IMR-90 (cell line): ENCODE data around the gene PLGRKT. TPM values are rescaled to one million over a fixed set of nuclear protein-coding genes. Genes with fewer than 3 reads are reported as not detected.
"Not testable (repeated sequence)": the region's sequence is repeated elsewhere in the genome, so short reads cannot be mapped to it uniquely, and the experiment has no call there.

Experiments
- ATAC-seq: fragments of 200-7000 bp; cut with Tn5 transposase; 2 replicates; pipeline ENCODE4 v1.9.1; 2020; ENCODE audit warnings: low read depth, mild to moderate bottlenecking, moderate library complexity
- BruUV-seq: library from RNA; stranded (reverse); fragments of 400-500 nt; replicated peaks from 2 replicates; lab custom pipeline; 2021; lab: Mats Ljungman, UMichigan
- CTCF ChIA-PET: fragments of 300-600 bp; formaldehyde crosslinking; extraction: SDS; loops from one replicate; lab custom pipeline; 2021; ENCODE audit warnings: antibody characterized with exemption; lab: Yijun Ruan, JAX
- POLR2A ChIA-PET: fragments of 300-600 bp; sonication (Branson Sonifier 250); formaldehyde crosslinking; loops from one replicate; lab custom pipeline; 2022; ENCODE audit warnings: antibody characterized with exemption; ENCODE audit not compliant: unreplicated experiment; lab: Charles Lee
- DNase-seq: peaks from one replicate; pipeline ENCODE4 v3.0.0; 2013
- H2AFZ ChIP-seq: replicated peaks from 2 replicates; pipeline ENCODE3; 2013; ENCODE audit warnings: low read length, mild to moderate bottlenecking; ENCODE audit not compliant: poor library complexity
- H2AK5ac ChIP-seq: 2 replicates; pipeline ENCODE4 v1.6.1; 2013; ENCODE audit warnings: low read depth, low read length, inconsistent platforms
- H2AK9ac ChIP-seq: replicated peaks from 2 replicates; pipeline ENCODE3; 2013; ENCODE audit warnings: mild to moderate bottlenecking, low read depth, low read length, moderate library complexity; ENCODE audit not compliant: poor library complexity
- H2BK120ac ChIP-seq: 2 replicates; pipeline ENCODE4 v1.6.1; 2013; ENCODE audit warnings: low read depth, low read length, inconsistent platforms
- H2BK15ac ChIP-seq: 3 replicates; pipeline ENCODE4 v1.6.1; 2013; ENCODE audit warnings: low read depth, low read length, inconsistent platforms
- H2BK20ac ChIP-seq: 2 replicates; pipeline ENCODE4 v1.6.1; 2013; ENCODE audit warnings: low read depth, mild to moderate bottlenecking, inconsistent platforms, low read length, moderate library complexity
- H2BK5ac ChIP-seq: 2 replicates; pipeline ENCODE4 v1.6.1; 2013; ENCODE audit warnings: mild to moderate bottlenecking, low read depth, low read length, inconsistent platforms; ENCODE audit not compliant: poor library complexity, severe bottlenecking
- H3K14ac ChIP-seq: replicated peaks from 2 replicates; pipeline ENCODE4 v1.6.1; 2013; ENCODE audit warnings: low read depth, low read length, inconsistent platforms
- H3K18ac ChIP-seq: 2 replicates; pipeline ENCODE4 v1.6.1; 2013; ENCODE audit warnings: low read depth, low read length, control low read depth
- H3K23ac ChIP-seq: 2 replicates; pipeline ENCODE4 v1.6.1; 2013; ENCODE audit warnings: low read depth, low read length, inconsistent platforms
- H3K27ac ChIP-seq: 2 replicates; pipeline ENCODE4 v1.5.1; 2013; ENCODE audit warnings: mild to moderate bottlenecking, control low read depth, low read length; ENCODE audit not compliant: insufficient read depth
- H3K27me3 ChIP-seq: 2 replicates; pipeline ENCODE4 v1.6.1; 2013; ENCODE audit warnings: low read length; ENCODE audit not compliant: control insufficient read depth, insufficient read depth
- H3K36me3 ChIP-seq: 2 replicates; pipeline ENCODE4 v1.6.1; 2013; ENCODE audit warnings: low read length, mixed read lengths; ENCODE audit not compliant: control insufficient read depth, insufficient read depth
- H3K4ac ChIP-seq: 2 replicates; pipeline ENCODE4 v1.6.1; 2013; ENCODE audit warnings: low read depth, low read length, inconsistent platforms
- H3K4me1 ChIP-seq: 2 replicates; pipeline ENCODE4 v1.6.1; 2013; ENCODE audit warnings: low read length, mixed read lengths; ENCODE audit not compliant: control insufficient read depth, insufficient read depth
- H3K4me2 ChIP-seq: 2 replicates; pipeline ENCODE4 v1.6.1; 2013; ENCODE audit warnings: low read depth, mild to moderate bottlenecking, control low read depth, low read length, moderate library complexity
- H3K4me3 ChIP-seq: 2 replicates; pipeline ENCODE4 v1.5.1; 2013; ENCODE audit warnings: low read depth, mild to moderate bottlenecking, control low read depth, low read length, moderate library complexity; ENCODE audit not compliant: insufficient read depth
- H3K56ac ChIP-seq: 2 replicates; pipeline ENCODE4 v1.6.1; 2013; ENCODE audit warnings: low read length, inconsistent platforms; ENCODE audit not compliant: insufficient read depth; ENCODE audit errors: extremely low read depth
- H3K79me1 ChIP-seq, 2 experiments: 2 replicates each; pipeline ENCODE4 v1.6.1; 2013; ENCODE audit warnings: low read length in 2 of 2, inconsistent platforms in 1 of 2, low read depth in 1 of 2
- H3K9ac ChIP-seq: 2 replicates; pipeline ENCODE4 v1.6.1; 2013; ENCODE audit warnings: low read depth, low read length, control low read depth
- H3K9me1 ChIP-seq: 2 replicates; pipeline ENCODE4 v1.6.1; 2013; ENCODE audit warnings: low read length, inconsistent platforms; ENCODE audit not compliant: insufficient read depth
- H3K9me3 ChIP-seq: 2 replicates; pipeline ENCODE4 v1.6.1; 2013; ENCODE audit warnings: low read length; ENCODE audit not compliant: control insufficient read depth, insufficient read depth
- H4K20me1 ChIP-seq: 2 replicates; pipeline ENCODE4 v1.6.1; 2013; ENCODE audit warnings: low read length, inconsistent platforms; ENCODE audit not compliant: insufficient read depth
- H4K5ac ChIP-seq: 2 replicates; pipeline ENCODE4 v1.6.1; 2013; ENCODE audit warnings: mild to moderate bottlenecking, low read depth, low read length, control low read depth
- H4K8ac ChIP-seq, 2 experiments: 2 replicates each; pipeline ENCODE4 v1.6.1; 2013; ENCODE audit warnings: low read depth in 2 of 2, low read length in 2 of 2, control low read depth in 1 of 2, inconsistent platforms in 1 of 2
- H4K91ac ChIP-seq: 2 replicates; pipeline ENCODE4 v1.6.1; 2013; ENCODE audit warnings: low read depth, low read length, inconsistent platforms; ENCODE audit not compliant: insufficient read depth
- CEBPB ChIP-seq: IDR thresholded peaks from 2 replicates; pipeline ENCODE4 v1.6.1; 2012; ENCODE audit warnings: low read depth, low read length, improper control_type of control experiment
- CHD1 ChIP-seq: IDR thresholded peaks from 2 replicates; pipeline ENCODE4 v1.6.1; 2012; ENCODE audit warnings: low read depth, low read length, improper control_type of control experiment
- MAZ ChIP-seq: IDR thresholded peaks from 2 replicates; pipeline ENCODE4 v1.6.1; 2012; ENCODE audit warnings: low read depth, mild to moderate bottlenecking, low read length, improper control_type of control experiment, moderate library complexity, borderline replicate concordance
- MXI1 ChIP-seq: IDR thresholded peaks from 2 replicates; pipeline ENCODE4 v1.6.1; 2012; ENCODE audit warnings: low read depth, mild to moderate bottlenecking, low read length, moderate library complexity, borderline replicate concordance
- RAD21 ChIP-seq: IDR thresholded peaks from 2 replicates; pipeline ENCODE4 v1.6.1; 2012; ENCODE audit warnings: low read length, improper control_type of control experiment
- WGBS, 2 experiments: methylation state at CpG; one replicate each; pipeline versions ENCODE4 v1.1.5 to v1.1.7; 2013; ENCODE audit warnings: missing lambda C conversion rate in 2 of 2; ENCODE audit not compliant: insufficient read length in 1 of 2; ENCODE audit errors: extremely low coverage in 2 of 2; 5-methylcytosine and 5-hydroxymethylcytosine counted together
- dilution Hi-C: fragments of 300-500 bp; cut with HindIII; formaldehyde crosslinking; loops from one replicate; pipeline ENCODE4 v1.14.3; 2018; ENCODE audit warnings: low sequenced_read_pairs; ENCODE audit not compliant: unreplicated experiment
- in situ Hi-C: fragments of 300-500 bp; cut with MboI; formaldehyde crosslinking; loops from 3 replicates; pipeline ENCODE4 v1.14.3; 2019; ENCODE audit warnings: low sequenced_read_pairs, inconsistent platforms, mixed read lengths
- intact Hi-C: fragments of 100-400 bp; cut with micrococcal nuclease; formaldehyde crosslinking; loops from 2 replicates; pipeline ENCODE4 v1.10.0; 2022
- polyA plus RNA-seq, 3 experiments: library from polyadenylated mRNA; depleted of rRNA; stranded (reverse); fragments of >200 nt; gene quantifications; 2 replicates each; pipeline ENCODE4 v1.2.3, GENCODE V29; 2012; ENCODE audit warnings: low replicate concordance in 1 of 3
- total RNA-seq: library from RNA; depleted of rRNA; stranded (reverse); fragments of >200 nt; gene quantifications from 2 replicates; pipeline ENCODE4 v1.2.3, GENCODE V29; 2012

Gene PLGRKT
- total and polyA plus RNA-seq, 2 of the 4 experiments (the other 2 are of a cell fraction), result 10.8 to 12.7 TPM

- Histone ChIP-seq H2AFZ (no peak overlapping the region), H4K8ac (no peak overlapping the region), H3K56ac (no peak overlapping the region), H4K5ac (no peak overlapping the region), H3K4me2 (no peak overlapping the region), H3K79me1 (no peaks in the 10 kb centered on the region), H2AK9ac (no peak overlapping the region), H3K27me3 (peaks cover 1% of the 10 kb centered on the region; the same call in 1 of the 2 replicates), H3K23ac (no peak overlapping the region), H2BK15ac (no peak overlapping the region), H2AK5ac (no peak overlapping the region), H3K4ac (no peak overlapping the region), H2BK5ac (no peak overlapping the region), H3K36me3 (no peaks in the 10 kb centered on the region), H3K27ac (no peak overlapping the region), H2BK20ac (no peak overlapping the region), H4K20me1 (no peaks in the 10 kb centered on the region), H2BK120ac (no peak overlapping the region), H4K91ac (no peak overlapping the region), H3K14ac (no peak overlapping the region), H3K9ac (no peak overlapping the region), H3K18ac (no peak overlapping the region), H3K4me3 (no peak overlapping the region), H3K9me3 (peaks cover 3% of the 10 kb centered on the region; the same call in 1 of the 2 replicates), H3K9me1 (no peaks in the 10 kb centered on the region), H3K4me1 (no peaks in the 10 kb centered on the region)
- TF ChIP-seq CHD1, result no peak
- no peak for TF ChIP-seq MXI1
- TF ChIP-seq MAZ, result no peak
- no peak for TF ChIP-seq CEBPB
- TF ChIP-seq RAD21, result no peak
- ATAC-seq, result no peak
- in situ Hi-C loops, result no loop called here
- intact Hi-C loops, result no loop called here
- dilution Hi-C loops, result no loop called here
- no TSS peak for BruUV-seq
- DNase-seq, result no peak
- ChIA-PET POLR2A (no interaction called here), CTCF (interaction anchor here (0.6 kb wide), 1 partner anchor 39 kb away, joined by 3 read pairs; no protein-coding TSS in a partner anchor)
- no CpG with 5 or more reads among the region's 1 CpG for WGBS, 2 experiments
Measured at GRCh38 chr9:5352637-5353248, 85.0 kb downstream of the PLGRKT start.

GRCh38 chr9:5338992-5339981, 98.4 kb downstream of the PLGRKT start, which contains the start of gene RLN1:
RLN1 (minus strand) TSS chr9:5339876; CDS start chr9:5339746, 130 bp downstream.
- H3K9ac ChIP-seq, BruUV-seq, H2AK9ac ChIP-seq, H2AK5ac ChIP-seq, H2BK120ac ChIP-seq, H3K4me3 ChIP-seq, H3K56ac ChIP-seq, H3K79me1 ChIP-seq, H2BK20ac ChIP-seq, H4K91ac ChIP-seq, H3K36me3 ChIP-seq, H3K27me3 ChIP-seq, H3K9me3 ChIP-seq, H3K18ac ChIP-seq, H3K14ac ChIP-seq, dilution Hi-C loops, H3K9me1 ChIP-seq, CTCF ChIA-PET, intact Hi-C loops, H3K4me1 ChIP-seq, H3K27ac ChIP-seq, H3K4ac ChIP-seq, H2AFZ ChIP-seq, POLR2A ChIA-PET, H4K5ac ChIP-seq, H3K4me2 ChIP-seq, H4K8ac ChIP-seq, H2BK5ac ChIP-seq, DNase-seq, H4K20me1 ChIP-seq, H3K23ac ChIP-seq, in situ Hi-C loops, H2BK15ac ChIP-seq: not testable (repeated sequence)
- 52% methylated on average over 4 of the region's 50 CpGs; no CpG with 5 or more reads in 1 of the 2 experiments for WGBS, 2 experiments
- peak; percentile 100 for ATAC-seq
